HG02973 (cell line): ENCODE measurements around the gene MED20.
"Not testable (repeated sequence)": the region's sequence is repeated elsewhere in the genome, so short reads cannot be mapped to it uniquely, and the experiment has no call there.

ENCODE experiments used
- ATAC-seq: cut with Tn5 transposase; IDR thresholded peaks from one replicate; pipeline ENCODE4 v1.9.1; 2021; ENCODE audit warnings: moderate library complexity; ENCODE audit not compliant: unreplicated experiment

The MED20 gene

DNA sequence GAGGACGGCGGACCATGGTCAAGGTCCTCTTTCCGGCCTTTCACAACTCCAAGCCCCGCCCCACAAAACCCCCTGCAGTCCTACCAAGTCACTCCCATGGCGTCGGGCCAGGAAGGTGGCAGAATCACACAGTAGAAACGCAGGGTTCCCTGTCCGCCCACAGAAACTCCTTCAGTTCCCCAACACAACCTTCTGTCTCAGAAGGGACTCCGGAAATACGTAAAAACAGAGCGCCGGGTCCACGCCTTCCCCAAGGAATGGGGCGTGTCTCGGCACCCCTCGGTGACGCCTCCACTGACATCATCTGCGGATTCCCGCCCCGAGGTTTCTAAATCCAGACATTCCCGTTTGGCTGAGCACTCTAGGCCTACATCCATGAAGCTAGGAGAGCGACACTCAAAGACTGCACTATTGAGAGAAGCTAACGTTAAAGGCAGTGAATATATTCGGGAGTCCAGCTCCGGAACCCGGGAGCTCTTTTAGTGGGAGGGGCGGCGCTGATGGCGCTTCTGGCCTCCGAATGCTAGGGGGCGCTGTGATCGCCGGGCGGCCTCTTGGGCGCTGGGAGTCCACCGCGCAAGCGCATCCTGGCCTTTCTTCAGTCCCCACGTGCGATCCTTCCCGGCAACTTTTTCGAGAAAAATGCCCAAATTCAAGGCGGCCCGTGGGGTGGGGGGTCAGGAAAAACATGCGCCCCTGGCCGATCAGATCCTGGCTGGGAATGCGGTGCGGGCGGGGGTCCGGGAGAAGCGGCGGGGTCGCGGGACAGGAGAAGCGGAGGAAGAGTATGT, at the start of gene MED20, which contains the start of gene BYSL:
TSS of gene MED20 (minus strand) at position 219 of the 791 bp plus-strand sequence. CDS start at position 98, 121 bp downstream.
TSS of gene BYSL (plus strand) at position 579 of the 791 bp plus-strand sequence. CDS start at position 643, 64 bp downstream.
- ATAC-seq = peak; percentile 70

GRCh38 chr6:41970436-41970846, 49.5 kb upstream of the MED20 start:
- no peak for ATAC-seq

GRCh38 chr6:41967312-41968287, 46.7 kb upstream of the MED20 start:
- ATAC-seq = no peak

DNA sequence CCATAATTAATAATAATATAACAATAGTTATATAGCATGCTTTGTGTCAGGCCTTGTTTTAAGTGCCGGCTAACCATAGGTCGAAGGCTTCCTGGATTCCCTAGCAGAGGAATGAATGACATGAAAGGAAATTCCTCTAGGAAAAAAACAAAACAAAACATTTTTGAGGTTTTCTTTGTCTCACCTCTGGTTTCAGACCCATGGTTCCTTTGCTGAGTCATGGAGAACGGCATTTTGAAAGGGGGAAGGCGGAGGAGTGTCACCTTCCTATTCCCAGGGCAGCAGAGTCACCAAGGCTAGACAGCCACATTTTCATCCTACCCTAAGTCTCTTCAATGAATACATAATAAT, 46.0 kb upstream of the MED20 start:
- no peak for ATAC-seq

GRCh38 chr6:41966214-41966920, 45.4 kb upstream of the MED20 start:
- ATAC-seq = no peak

GRCh38 chr6:41965429-41966213, 44.7 kb upstream of the MED20 start:
- ATAC-seq = no peak

GRCh38 chr6:41964201-41964887, 43.4 kb upstream of the MED20 start:
- no peak for ATAC-seq

DNA sequence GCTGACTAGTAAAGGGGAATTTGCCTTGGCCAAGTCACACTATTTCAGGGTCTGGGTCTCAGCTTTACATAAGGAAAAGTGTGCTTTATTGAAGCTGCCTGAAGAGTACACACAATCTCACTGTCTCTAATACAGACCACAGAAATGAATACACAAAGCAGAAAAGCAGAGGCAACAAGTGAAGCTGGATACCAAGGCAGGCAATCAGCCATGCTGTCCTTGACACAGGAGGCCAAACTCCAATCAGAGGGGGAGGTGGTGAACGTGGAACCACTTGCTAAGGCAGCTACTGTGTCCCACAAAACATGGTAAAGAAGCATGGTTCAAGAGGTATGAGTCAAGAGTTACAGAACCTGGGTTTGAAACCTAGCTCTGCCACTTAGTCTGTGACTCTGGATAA, 42.4 kb upstream of the MED20 start:
- no peak for ATAC-seq

GRCh38 chr6:41960028-41960427, 39.1 kb upstream of the MED20 start:
- no peak for ATAC-seq

GRCh38 chr6:41958022-41958856, 37.3 kb upstream of the MED20 start:
- no peak for ATAC-seq

- ATAC-seq = no peak
Observed at GRCh38 chr6:41957117-41957516, 36.2 kb upstream of the MED20 start.

GRCh38 chr6:41955412-41955811, 34.5 kb upstream of the MED20 start:
- no peak for ATAC-seq

- ATAC-seq = no peak
Observed at GRCh38 chr6:41954668-41955067, 33.7 kb upstream of the MED20 start.

DNA sequence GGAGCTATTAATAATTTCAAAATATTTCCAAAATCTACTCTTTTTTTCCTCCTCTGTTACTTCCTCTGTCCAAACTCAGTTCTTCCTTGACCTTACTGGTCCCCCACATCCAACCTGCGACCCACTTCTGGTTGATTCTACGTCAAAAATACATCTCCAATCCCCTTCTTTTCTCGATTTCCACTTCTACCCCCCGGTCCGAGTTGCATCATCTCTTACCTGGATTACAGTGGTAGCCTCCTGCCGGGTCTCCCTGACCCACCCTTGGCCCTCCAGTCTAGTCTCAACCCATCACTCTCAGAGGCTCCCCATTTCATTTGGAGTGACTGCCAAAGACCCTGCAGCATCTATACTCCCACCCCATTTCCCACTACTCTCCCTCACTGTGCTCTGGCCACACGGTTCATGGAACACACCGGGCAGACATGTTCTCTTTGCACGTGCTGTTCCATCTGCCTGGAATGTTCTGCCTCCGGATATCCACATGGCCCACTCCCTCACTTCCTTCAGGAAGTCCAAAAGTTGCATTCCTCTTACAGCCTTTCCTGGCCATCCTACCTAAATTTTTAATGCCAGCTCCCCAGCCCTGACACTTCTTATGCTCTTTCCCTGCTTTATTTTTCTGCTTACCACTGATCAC, 26.8 kb upstream of the MED20 start:
- ATAC-seq = no peak

DNA sequence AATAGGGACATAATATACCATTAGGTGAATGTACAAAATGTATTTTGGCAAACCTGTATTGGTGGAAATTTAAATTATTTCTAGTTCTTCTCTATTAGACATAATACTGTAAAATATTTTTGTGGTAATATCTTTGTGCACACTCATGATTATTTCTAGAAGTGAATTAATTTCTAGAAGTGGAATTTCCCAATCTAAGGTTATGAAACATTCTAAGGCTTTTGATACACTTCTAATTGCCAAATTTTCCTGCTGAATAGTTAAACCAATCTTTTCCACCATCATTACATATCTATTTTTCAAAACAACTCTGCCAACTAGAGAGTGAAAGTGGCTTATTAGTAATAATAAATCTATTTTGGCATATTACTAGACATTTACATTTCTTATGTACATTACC, 22.5 kb upstream of the MED20 start:
- no peak for ATAC-seq

DNA sequence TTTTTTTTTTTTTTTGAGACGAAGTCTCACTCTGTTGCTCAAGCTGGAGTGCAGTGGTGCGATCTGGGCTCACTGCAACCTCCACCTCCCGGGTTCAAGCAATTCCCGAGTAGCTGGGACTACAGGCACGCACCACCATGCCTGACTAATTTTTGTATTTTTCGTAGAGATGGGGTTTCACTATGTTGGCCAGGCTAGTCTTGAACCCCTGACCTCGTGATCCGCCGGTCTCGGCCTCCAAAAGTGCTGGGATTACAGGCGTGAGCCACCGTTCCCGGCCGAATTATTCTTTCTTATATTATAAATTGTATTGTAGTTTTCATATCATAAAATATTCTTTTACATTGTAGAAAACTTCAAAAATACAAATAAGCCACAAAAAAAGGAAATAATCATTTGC, 21.9 kb upstream of the MED20 start:
- ATAC-seq = not testable (repeated sequence)

DNA sequence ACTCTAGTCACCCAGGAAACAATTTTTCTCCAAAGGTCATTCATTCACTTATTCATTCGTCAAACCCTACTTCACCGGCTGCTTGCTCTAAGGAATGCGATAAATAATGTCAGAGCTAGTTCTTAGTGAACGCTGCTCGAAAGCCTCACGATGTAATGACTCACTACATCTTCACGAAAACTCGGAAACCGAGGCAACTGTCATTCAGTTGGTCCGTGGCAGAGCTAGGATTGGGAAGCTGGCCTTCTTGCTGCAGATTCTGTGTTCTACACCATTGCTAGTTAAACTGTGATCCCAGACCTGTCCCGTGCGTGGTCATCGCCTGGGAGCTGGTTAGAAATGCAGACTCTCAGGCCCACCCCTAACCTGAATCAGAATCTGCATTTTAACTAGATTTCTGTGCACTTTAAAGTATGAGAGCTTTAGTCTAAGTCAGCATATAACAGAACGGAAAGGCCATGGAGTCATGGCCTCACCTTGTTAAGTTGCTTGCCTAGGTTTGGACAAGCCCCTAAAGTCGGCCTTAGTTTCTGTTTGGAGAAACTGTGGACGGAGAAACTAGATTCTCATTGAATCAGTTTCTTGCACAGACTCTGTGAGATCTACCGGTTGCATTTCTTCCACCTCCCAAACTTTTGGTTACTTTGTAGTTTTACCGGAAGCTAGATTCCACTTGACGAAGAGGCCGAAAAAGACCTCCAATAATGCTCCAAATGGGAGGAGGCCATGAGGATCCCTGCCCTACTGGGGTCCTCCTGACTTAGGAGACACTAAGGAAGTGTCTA, 21.3 kb upstream of the MED20 start:
- peak; percentile 2 for ATAC-seq
